HG02678 (cell line): ENCODE data around the gene PIK3R5.
"Not testable (repeated sequence)": the region's sequence is repeated elsewhere in the genome, so short reads cannot be mapped to it uniquely, and the experiment has no call there.

Source experiments
- ATAC-seq: cut with Tn5 transposase; IDR thresholded peaks from one replicate; pipeline ENCODE4 v1.9.1; 2021; ENCODE audit warnings: mild to moderate bottlenecking, moderate library complexity; ENCODE audit not compliant: unreplicated experiment

Gene PIK3R5

DNA sequence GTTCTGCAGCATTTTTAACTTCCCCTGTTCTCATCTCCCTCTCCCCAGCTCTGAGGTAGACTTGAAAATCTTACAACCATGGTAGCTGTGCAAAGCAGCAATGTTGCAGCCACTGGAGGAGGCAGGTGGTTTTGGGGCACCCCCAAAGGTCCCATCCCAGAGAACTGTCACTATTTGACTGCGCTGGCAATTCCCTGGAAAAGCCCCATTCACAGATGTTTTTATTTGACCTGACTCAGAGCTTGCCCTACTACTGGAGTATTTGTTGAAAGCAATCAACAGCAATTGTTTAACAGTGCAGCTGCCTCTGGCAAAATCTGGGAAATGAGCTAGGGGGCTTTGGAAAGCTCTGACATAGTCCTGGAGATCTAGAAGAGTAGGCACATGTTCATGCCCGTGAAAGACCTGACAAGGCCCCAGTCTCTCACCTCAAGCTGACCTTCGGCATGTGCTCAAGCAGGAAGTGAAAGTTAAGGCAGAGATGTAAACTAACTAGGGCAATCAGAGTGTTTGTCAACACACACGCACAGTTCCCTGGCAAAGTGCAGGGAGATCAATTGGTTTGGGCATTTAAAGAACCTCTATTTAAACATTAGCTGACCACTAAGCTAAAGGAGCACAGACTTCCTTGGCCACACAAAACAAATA, 19.7 kb upstream of the PIK3R5 start:
- no peak for ATAC-seq

GRCh38 chr17:8984225-8984624, 18.7 kb upstream of the PIK3R5 start:
- ATAC-seq = not testable (repeated sequence)

DNA sequence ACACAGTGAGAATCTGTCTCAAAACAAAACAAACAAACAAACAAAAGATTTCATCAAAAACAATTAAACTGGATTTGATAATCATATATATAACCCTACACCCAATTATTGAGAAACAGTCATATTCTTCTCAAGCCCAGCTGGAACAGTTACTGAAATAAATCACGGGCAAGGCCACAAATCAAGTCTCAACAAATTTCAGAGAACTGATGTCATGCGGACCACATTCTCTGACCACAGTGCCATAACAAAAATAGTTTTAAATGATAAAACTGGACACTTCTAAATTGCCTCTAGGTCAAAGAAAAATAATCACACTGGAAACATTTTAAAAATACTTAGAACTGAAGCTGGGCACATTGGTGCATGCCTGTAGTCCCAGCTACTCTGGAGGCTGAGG, 15.9 kb upstream of the PIK3R5 start:
- ATAC-seq = no peak

GRCh38 chr17:8979715-8980114, 14.2 kb upstream of the PIK3R5 start:
- ATAC-seq = no peak

GRCh38 chr17:8976638-8977037, 11.1 kb upstream of the PIK3R5 start:
- no peak for ATAC-seq

GRCh38 chr17:8975091-8975725, 9.7 kb upstream of the PIK3R5 start:
- ATAC-seq = no peak

- no peak for ATAC-seq
These were observed 4.4 kb upstream of the PIK3R5 start for GRCh38 chr17:8969901-8970300.

- no peak for ATAC-seq
These were observed 3.0 kb upstream of the PIK3R5 start for GRCh38 chr17:8968503-8968902.

GRCh38 chr17:8967861-8968260, 2.4 kb upstream of the PIK3R5 start:
- no peak for ATAC-seq

- no peak for ATAC-seq
These were observed 1.4 kb upstream of the PIK3R5 start for GRCh38 chr17:8966926-8967325.

GRCh38 chr17:8964801-8965393, 610 bp downstream of the PIK3R5 start:
- ATAC-seq = peak; percentile 18

DNA sequence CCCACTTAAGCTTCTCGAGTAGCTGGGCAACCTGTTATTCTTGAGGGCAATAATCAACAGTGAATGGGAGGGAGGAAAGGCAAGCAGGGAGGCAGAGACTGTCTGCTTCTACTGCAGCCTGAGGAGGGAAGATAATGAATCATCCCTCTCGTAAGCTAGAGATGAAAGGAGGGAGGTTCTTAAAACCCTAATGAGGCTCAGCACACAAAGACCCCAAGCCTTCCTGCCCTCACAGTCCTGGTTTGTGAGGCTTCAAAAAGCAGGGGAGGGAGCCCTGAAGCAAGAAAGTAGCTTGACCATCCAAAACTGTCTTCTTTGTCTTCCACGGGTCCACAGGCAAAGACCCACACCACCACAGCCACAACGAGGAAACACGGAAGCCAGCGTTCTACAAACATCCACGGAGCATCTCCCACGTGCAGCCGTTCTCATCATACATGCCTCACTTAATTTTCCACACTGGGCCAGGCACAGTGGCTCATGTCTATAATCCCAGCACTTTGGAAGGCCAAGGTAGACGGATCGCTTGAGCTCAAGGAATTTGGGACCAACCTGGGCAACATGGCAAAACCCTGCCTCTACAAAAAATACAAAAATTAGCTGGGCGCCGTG, 1.8 kb downstream of the PIK3R5 start:
- no peak for ATAC-seq

DNA sequence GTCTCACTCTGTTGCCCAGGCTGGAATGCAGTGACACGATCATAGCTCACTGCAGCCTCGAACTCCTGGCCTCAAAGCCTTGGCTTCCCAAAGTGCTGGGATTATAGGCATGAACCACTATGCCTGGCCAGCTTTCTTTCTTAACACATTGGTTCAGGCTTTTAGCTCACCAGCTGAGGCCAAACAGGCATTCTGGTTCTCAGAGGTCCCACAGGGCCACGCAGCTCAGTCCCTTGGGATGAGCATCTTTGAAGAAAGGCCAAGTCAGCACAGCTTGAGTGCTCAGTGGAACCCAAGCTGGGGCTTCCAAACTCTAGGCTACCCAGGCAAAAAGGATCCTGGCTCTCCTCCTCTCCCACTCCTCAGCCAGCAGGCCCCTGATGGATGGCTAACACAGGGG, 2.5 kb downstream of the PIK3R5 start:
- ATAC-seq = no peak

DNA sequence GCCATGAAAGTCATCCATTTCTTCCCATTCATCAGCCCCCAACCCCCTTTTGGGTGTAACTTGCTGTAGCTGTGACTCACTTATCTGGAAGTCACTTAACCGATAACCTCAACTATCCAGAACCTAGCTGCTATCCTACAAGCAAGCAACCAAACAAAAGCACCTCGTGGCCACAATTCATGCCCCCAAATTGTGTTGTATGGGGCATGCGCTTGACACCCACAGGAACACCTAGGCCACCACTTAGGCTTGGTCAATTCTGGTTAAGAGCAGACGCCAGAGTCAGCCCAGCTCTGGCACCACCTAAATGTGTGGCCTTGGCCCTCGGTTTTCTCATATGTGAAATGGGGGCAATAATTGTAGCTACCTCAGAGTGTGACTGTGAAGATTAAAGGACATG, 3.7 kb downstream of the PIK3R5 start:
- no peak for ATAC-seq

DNA sequence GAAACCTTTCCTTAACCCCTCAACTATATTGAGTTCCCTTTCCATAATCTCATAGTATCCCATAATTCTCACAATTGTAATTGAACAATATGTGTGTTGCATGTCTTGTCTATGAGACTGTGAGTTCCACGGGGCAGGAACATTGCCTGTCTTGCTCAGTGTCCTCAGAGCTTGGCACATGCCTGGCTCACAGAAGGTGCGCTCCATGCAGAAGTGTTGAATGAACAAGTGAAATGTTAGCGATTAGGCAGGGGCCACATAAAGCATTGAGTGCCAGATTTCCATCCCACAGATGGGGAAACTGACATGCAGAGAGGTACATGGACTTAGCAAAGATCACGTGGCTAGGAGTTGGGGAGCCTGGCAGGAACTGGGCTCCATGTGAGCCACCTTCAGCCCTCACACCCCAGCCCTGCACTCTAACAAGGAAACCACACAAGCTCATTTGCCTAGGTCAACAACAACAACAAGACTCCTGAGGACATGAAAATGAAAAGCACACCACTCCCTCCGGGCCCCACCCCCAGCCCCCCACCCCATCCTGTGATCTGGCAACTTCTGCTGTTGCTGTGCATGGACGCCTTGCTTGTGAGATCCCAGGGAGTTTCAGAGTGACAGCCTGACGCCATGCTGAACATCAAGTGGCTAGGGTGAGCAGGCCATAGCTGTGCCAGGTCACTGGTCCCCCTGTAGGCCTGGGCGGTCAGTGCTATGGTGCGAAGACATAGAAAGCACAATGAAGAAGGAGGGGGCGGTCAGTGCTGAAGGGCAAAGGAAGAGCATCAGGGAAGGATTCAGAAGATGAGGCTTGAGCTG, 5.0 kb downstream of the PIK3R5 start:
- no peak for ATAC-seq

- ATAC-seq = no peak
These were observed 6.1 kb downstream of the PIK3R5 start for GRCh38 chr17:8959312-8959918.

DNA sequence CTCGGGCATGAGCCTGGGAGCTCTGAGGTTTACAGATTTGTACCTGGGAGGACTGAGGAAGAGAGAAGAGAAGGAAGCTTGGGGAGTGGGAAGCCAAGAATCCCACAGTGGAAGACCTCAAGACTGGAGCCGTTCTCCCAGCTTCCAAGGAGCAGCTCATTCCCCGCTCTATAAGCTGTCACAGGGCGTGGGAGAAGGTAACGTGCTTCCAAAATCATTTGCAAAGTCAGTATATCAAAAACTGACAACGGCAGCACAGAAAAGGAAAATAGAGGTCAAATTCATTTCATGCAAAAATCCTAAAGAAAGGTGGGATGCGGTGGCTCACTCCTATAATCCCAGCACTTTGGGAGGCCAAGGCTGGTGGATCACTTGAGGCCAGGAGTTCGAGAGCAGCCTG, 7.8 kb downstream of the PIK3R5 start:
- ATAC-seq = no peak

- peak; percentile 71 for ATAC-seq
These were observed 9.0 kb downstream of the PIK3R5 start for GRCh38 chr17:8956465-8956902.

GRCh38 chr17:8955021-8955959, 10.2 kb downstream of the PIK3R5 start:
- ATAC-seq = no peak

DNA sequence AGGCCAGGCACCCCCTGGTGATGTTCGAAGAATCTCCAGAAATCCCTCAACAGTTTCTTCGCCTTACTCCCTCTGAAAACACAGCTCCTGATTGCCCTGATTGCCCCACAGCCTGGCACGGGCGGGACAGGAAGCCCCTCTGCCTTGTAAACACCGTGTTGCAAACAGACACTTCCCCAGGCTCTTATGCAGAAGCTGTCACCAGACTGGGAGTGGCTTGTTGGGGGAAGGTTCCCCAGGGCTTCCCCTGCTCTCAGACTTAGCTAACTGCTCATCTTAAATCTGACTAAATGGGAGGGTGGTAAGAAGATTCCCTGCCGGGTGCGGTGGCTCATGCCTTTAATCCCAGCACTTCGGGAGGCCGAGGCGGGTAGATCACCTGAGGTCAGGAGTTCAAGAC, 11.2 kb downstream of the PIK3R5 start:
- peak; percentile 52 for ATAC-seq
